ENCODE results near the gene OSER1.

GRCh38 chr20:44200983-44201382 lies 9.6 kb downstream of the OSER1 start:
- TF ChIP-seq CTCF (optimal IDR thresholded peaks at IDR 0.05 in 1 of 3, IDR thresholded peaks at IDR 0.05 in 1 of 3, conservative IDR thresholded peaks at IDR 0.05 in 1 of 3; ENCODE audit: extremely low read depth in 1 of 3, insufficient read depth in 2 of 3, low read length in 3 of 3) (no peak), EZH2 (IDR thresholded peaks at IDR 0.05; ENCODE audit: low read length) (no peak)
